Caco-2 (cell line): ENCODE results near the gene ADGRF1. TPM values are rescaled to one million over a fixed set of nuclear protein-coding genes. Genes with fewer than 3 reads are reported as not detected.

Source experiments
- BruUV-seq: library from RNA; stranded (reverse); fragments of 400-500 nt; replicated peaks from 2 replicates; lab custom pipeline; 2021; lab: Mats Ljungman, UMichigan
- CTCF ChIA-PET: fragments of 300-600 bp; sonication (Branson Sonifier 250); formaldehyde crosslinking; loops from one replicate; lab custom pipeline; 2022; ENCODE audit warnings: antibody characterized with exemption; lab: Charles Lee
- POLR2A ChIA-PET: fragments of 300-600 bp; sonication (Branson Sonifier 250); formaldehyde crosslinking; loops from one replicate; lab custom pipeline; 2022; ENCODE audit warnings: antibody characterized with exemption; lab: Charles Lee
- DNase-seq, 2 experiments: peaks; one replicate each; pipeline versions ENCODE4 v3.0.0 to v3.0.0-alpha.2; 2020 to 2022
- H3K27me3 ChIP-seq: replicated peaks from 2 replicates; pipeline ENCODE4 v1.6.0; 2011; ENCODE audit warnings: low read length; ENCODE audit not compliant: control insufficient read depth, insufficient read depth
- H3K36me3 ChIP-seq: 2 replicates; pipeline ENCODE4 v1.5.1; 2011; ENCODE audit warnings: low read length; ENCODE audit not compliant: control insufficient read depth, insufficient read depth
- H3K4me1 ChIP-seq: fragments of 250-450 bp; sonication (Bioruptor Pico); 2 replicates; pipeline ENCODE4 v1.5.1; 2020; ENCODE audit warnings: mild to moderate bottlenecking
- H3K4me3 ChIP-seq: 2 replicates; pipeline ENCODE4 v1.5.1; 2011; ENCODE audit warnings: low read depth, mild to moderate bottlenecking, control low read depth, low read length
- H3K9me3 ChIP-seq: fragments of 250-450 bp; sonication (Bioruptor Pico); 2 replicates; pipeline ENCODE4 v1.5.1; 2020; ENCODE audit warnings: mild to moderate bottlenecking, moderate library complexity
- H3K27ac Mint-ChIP-seq: one replicate; pipeline ENCODE4 v1.8.0; 2022; ENCODE audit warnings: mixed read lengths; ENCODE audit not compliant: unreplicated experiment
- H3K27me3 Mint-ChIP-seq: one replicate; pipeline ENCODE4 v1.8.0; 2022; ENCODE audit warnings: mixed read lengths; ENCODE audit not compliant: insufficient read depth, unreplicated experiment
- H3K36me3 Mint-ChIP-seq: one replicate; pipeline ENCODE4 v1.8.0; 2022; ENCODE audit warnings: mild to moderate bottlenecking, mixed read lengths; ENCODE audit not compliant: insufficient read depth, unreplicated experiment
- H3K4me1 Mint-ChIP-seq: one replicate; pipeline ENCODE4 v1.8.0; 2022; ENCODE audit warnings: low read depth, mixed read lengths; ENCODE audit not compliant: unreplicated experiment
- H3K4me3 Mint-ChIP-seq: one replicate; pipeline ENCODE4 v1.8.0; 2022; ENCODE audit warnings: mild to moderate bottlenecking, moderate library complexity, mixed read lengths; ENCODE audit not compliant: unreplicated experiment
- H3K9me3 Mint-ChIP-seq: one replicate; pipeline ENCODE4 v1.8.0; 2022; ENCODE audit warnings: mixed read lengths; ENCODE audit not compliant: unreplicated experiment
- intact Hi-C: fragments of 100-400 bp; cut with micrococcal nuclease; formaldehyde crosslinking; loops from one replicate; pipeline ENCODE4 v1.10.0; 2022; ENCODE audit not compliant: unreplicated experiment
- total RNA-seq: library from RNA; stranded (reverse); gene quantifications from 2 replicates; pipeline ENCODE4 v1.2.3, GENCODE V29; 2022
- TF ChIP-seq, protein P1 (sequence below), 2 experiments: fragments of 200-600 bp in 1 of 2; IDR thresholded peaks; 1 replicate in 1 of 2; 2 replicates in 1 of 2; pipeline versions ENCODE4 v1.5.1 to v1.8.0; 2011 to 2022; ENCODE audit warnings: antibody characterized with exemption in 1 of 2, control low read depth in 1 of 2, inconsistent platforms in 1 of 2, low read depth in 1 of 2, low read length in 1 of 2, mild to moderate bottlenecking in 1 of 2, moderate library complexity in 1 of 2; ENCODE audit not compliant: insufficient read depth in 1 of 2, severe bottlenecking in 1 of 2, unreplicated experiment in 1 of 2

ADGRF1 gene
- total RNA-seq, 1 experiment from 2014 or later = 0.52 TPM

DNA sequence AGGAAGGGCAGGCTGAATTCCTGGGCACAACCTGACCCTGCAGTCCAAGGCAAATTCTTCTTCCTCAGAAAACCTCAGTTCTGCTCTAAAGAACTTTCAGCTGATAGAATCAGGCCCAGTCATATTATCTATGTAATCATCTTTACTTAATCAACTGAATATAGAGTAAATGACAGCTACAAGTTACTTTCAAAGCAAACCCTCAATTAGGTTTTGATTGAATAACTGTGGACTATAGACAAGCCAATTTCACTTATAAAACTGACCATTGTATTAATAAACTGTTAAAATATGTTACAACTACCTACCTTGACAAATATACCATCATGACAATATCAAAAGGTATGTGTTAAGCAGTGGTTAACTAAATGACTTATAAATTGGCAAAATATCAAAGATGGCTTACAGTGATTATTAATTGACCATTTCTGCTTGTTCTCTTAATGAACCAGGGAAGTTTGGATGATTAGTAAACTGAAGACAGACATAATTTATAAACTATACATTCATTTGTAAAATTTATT, 74.2 kb downstream of the ADGRF1 start:
- no TSS peak for BruUV-seq
- intact Hi-C loops = no loop called here

GRCh38 chr6:46964716-46965519, 77.2 kb downstream of the ADGRF1 start:
- Mint-ChIP-seq H3K4me1 (no peaks in the 10 kb centered on the region), H3K9me3 (no peaks in the 10 kb centered on the region), H3K4me3 (no peak overlapping the region), H3K27me3 (no peaks in the 10 kb centered on the region), H3K27ac (no peak overlapping the region), H3K36me3 (no peaks in the 10 kb centered on the region)
- BruUV-seq = no TSS peak
- POLR2A ChIA-PET = no interaction called here
- no peaks in the 10 kb centered on the region for H3K27me3 ChIP-seq
- CTCF ChIA-PET = no interaction called here
- no peaks in the 10 kb centered on the region for H3K36me3 ChIP-seq
- H3K4me3 ChIP-seq = no peak overlapping the region
- no peaks in the 10 kb centered on the region for H3K9me3 ChIP-seq
- DNase-seq = no peak
- intact Hi-C loops = no loop called here
- peaks cover 23% of the 10 kb centered on the region for H3K4me1 ChIP-seq
- TF ChIP-seq, protein P1, sequence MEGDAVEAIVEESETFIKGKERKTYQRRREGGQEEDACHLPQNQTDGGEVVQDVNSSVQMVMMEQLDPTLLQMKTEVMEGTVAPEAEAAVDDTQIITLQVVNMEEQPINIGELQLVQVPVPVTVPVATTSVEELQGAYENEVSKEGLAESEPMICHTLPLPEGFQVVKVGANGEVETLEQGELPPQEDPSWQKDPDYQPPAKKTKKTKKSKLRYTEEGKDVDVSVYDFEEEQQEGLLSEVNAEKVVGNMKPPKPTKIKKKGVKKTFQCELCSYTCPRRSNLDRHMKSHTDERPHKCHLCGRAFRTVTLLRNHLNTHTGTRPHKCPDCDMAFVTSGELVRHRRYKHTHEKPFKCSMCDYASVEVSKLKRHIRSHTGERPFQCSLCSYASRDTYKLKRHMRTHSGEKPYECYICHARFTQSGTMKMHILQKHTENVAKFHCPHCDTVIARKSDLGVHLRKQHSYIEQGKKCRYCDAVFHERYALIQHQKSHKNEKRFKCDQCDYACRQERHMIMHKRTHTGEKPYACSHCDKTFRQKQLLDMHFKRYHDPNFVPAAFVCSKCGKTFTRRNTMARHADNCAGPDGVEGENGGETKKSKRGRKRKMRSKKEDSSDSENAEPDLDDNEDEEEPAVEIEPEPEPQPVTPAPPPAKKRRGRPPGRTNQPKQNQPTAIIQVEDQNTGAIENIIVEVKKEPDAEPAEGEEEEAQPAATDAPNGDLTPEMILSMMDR (IDR thresholded peaks at IDR 0.05; ENCODE audit: insufficient read depth in 1 of 2, low read depth in 1 of 2, low read length in 1 of 2, severe bottlenecking in 1 of 2, unreplicated experiment in 1 of 2) = no peak

More for the DNA sequence above, 74.2 kb downstream of the ADGRF1 start:
- Histone ChIP-seq H3K4me3 (no peak overlapping the region), H3K9me3 (no peaks in the 10 kb centered on the region), H3K36me3 (no peaks in the 10 kb centered on the region), H3K4me1 (peaks cover 23% of the 10 kb centered on the region), H3K27me3 (no peaks in the 10 kb centered on the region)
- TF ChIP-seq, protein P1 (IDR thresholded peaks at IDR 0.05; ENCODE audit: insufficient read depth in 1 of 2, low read depth in 1 of 2, low read length in 1 of 2, severe bottlenecking in 1 of 2, unreplicated experiment in 1 of 2) = no peak
- no peak overlapping the region for H3K4me3 Mint-ChIP-seq
- POLR2A ChIA-PET = no interaction called here
- no peaks in the 10 kb centered on the region for H3K36me3 Mint-ChIP-seq
- no peak for DNase-seq
- H3K27me3 Mint-ChIP-seq = peaks cover 6% of the 10 kb centered on the region
- H3K4me1 Mint-ChIP-seq = no peaks in the 10 kb centered on the region
- H3K9me3 Mint-ChIP-seq = no peaks in the 10 kb centered on the region
- no peak overlapping the region for H3K27ac Mint-ChIP-seq
- CTCF ChIA-PET = no interaction called here

DNA sequence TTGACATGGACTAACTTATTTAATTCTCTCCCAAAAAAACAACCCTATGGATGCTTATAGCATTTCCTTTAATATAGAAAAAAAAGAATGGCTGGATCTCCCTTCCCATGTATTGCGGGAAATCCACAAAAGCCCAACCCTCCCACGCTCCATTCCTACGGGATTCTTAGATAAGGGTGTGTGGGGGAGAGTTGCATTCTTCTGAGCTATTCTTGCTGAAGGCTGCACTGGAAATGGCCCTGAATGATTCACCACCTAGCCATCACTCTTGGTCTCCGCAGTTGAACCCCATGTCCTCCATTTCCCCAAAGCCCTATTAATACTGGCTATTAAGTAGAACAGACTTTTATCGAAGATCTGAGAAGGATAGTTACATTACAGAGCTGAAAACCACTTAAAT, 78.5 kb downstream of the ADGRF1 start:
- BruUV-seq = no TSS peak
- no peak overlapping the region for H3K4me3 Mint-ChIP-seq
- no peak overlapping the region for H3K27ac Mint-ChIP-seq
- H3K27me3 Mint-ChIP-seq = peaks cover 4% of the 10 kb centered on the region
- DNase-seq = no peak
- intact Hi-C loops = no loop called here
- POLR2A ChIA-PET = no interaction called here
- no peaks in the 10 kb centered on the region for H3K36me3 Mint-ChIP-seq
- Histone ChIP-seq H3K36me3 (no peaks in the 10 kb centered on the region), H3K4me1 (peaks cover 23% of the 10 kb centered on the region), H3K9me3 (no peaks in the 10 kb centered on the region), H3K4me3 (no peak overlapping the region), H3K27me3 (no peaks in the 10 kb centered on the region)
- CTCF ChIA-PET = no interaction called here
- H3K9me3 Mint-ChIP-seq = no peaks in the 10 kb centered on the region
- TF ChIP-seq, protein P1 (IDR thresholded peaks at IDR 0.05; ENCODE audit: insufficient read depth in 1 of 2, low read depth in 1 of 2, low read length in 1 of 2, severe bottlenecking in 1 of 2, unreplicated experiment in 1 of 2) = no peak
- no peaks in the 10 kb centered on the region for H3K4me1 Mint-ChIP-seq
